ENCODE data around the gene MRPS10. TPM values are rescaled to one million over a fixed set of nuclear protein-coding genes. Genes with fewer than 3 reads are reported as not detected.
"Not testable (repeated sequence)": the region's sequence is repeated elsewhere in the genome, so short reads cannot be mapped to it uniquely, and the experiment has no call there.

Gene MRPS10
- polyA plus RNA-seq, 3 donors, result 32.1 to 41.6 (median 32.6) TPM

DNA sequence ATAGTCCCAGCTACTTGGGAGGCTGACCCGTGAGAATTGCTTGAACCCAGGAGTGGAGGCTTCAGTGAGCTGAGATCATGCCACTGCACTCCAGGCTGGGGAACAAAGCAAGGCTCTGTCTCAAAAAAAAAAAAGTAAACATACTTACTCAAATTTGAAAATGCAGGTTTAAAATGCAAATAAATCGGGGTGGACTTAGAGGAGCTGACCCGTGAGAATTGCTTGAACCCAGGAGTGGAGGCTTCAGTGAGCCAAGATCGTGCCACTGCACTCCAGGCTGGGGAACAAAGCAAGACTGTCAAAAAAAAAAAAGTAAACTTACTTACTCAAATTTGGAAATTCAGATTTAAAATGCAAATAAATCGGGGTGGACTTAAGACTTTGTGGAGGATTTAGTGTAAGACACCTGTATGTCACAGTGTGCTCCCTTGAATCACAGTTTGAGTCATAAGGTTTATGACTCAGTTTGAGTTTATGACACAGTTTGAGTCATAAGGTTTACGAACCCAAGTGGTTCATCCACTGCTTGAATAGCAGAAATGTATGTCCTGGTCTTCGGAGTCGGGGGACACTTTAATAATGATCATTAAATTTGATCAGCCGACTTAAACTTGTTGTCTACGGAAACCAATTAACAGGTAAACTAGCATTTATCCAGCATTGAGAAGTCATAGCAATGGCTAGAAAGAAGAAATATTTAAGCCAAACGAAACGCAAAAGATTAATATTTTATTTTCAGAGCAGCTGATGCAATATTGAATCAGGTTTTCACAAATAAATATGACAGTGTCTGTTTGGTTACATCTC, 6.8 kb upstream of the MRPS10 start:
- no peak for DNase-seq (ENCODE audit: extremely low read depth in 1 of 11, low read depth in 9 of 11, low spot score in 4 of 11)

GRCh38 chr6:42222448-42222847, 4.8 kb upstream of the MRPS10 start:
- no peak for DNase-seq (ENCODE audit: extremely low read depth in 1 of 11, low read depth in 9 of 11, low spot score in 4 of 11)

GRCh38 chr6:42221546-42221945, 3.9 kb upstream of the MRPS10 start:
- DNase-seq (ENCODE audit: extremely low read depth in 1 of 11, low read depth in 9 of 11, low spot score in 4 of 11), result no peak

GRCh38 chr6:42220807-42221206, 3.1 kb upstream of the MRPS10 start:
- no peak for DNase-seq (ENCODE audit: extremely low read depth in 1 of 11, low read depth in 9 of 11, low spot score in 4 of 11)

DNA sequence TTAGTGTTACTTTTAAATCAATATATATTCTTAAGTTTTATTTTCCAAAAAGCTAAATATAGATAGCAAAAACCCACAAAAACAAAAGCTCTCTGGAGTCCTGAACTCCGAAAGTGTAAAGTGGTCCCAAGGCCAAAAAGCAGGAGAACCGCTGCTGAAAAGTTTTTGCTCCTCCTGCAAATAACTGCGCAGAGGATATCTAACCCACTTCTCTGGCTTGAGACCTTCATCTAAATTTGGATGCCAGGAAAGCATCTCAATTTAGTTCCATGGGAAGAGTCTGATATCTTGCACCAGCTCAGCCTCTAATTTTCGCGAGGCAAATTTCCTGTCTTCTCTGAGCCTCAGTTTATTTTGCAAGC, 523 bp downstream of the MRPS10 start:
- no peak for DNase-seq (ENCODE audit: extremely low read depth in 1 of 11, low read depth in 9 of 11, low spot score in 4 of 11)

GRCh38 chr6:42216495-42216894, 1.2 kb downstream of the MRPS10 start:
- not testable (repeated sequence) for DNase-seq (ENCODE audit: extremely low read depth in 1 of 11, low read depth in 9 of 11, low spot score in 4 of 11)

DNA sequence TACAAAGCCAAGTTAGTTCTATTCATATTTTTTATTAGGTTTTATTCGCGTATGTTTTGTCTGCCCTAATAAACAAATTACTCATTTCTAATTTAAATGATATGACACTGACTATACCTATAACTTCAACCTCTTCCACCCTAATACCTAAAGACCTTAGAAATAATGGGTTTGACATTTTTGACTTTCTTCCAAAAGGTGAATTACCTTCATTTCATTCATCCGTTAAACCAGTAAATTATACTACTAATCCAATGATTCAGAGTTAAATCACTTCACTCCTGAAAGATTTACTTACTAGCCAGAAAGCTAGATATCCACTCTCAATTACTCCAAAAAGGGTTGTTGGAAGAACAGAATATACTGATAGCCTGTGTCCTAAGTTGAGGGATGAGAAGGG, 5.2 kb downstream of the MRPS10 start:
- no peak for DNase-seq (ENCODE audit: extremely low read depth in 1 of 11, low read depth in 9 of 11, low spot score in 4 of 11)

GRCh38 chr6:42211726-42212125, 5.9 kb downstream of the MRPS10 start:
- DNase-seq (ENCODE audit: extremely low read depth in 1 of 11, low read depth in 9 of 11, low spot score in 4 of 11), result no peak

GRCh38 chr6:42210551-42210950, 7.1 kb downstream of the MRPS10 start:
- DNase-seq (ENCODE audit: extremely low read depth in 1 of 11, low read depth in 9 of 11, low spot score in 4 of 11), result no peak

GRCh38 chr6:42207559-42207958, 10.1 kb downstream of the MRPS10 start:
- DNase-seq (ENCODE audit: extremely low read depth in 1 of 11, low read depth in 9 of 11, low spot score in 4 of 11), result not testable (repeated sequence)

DNA sequence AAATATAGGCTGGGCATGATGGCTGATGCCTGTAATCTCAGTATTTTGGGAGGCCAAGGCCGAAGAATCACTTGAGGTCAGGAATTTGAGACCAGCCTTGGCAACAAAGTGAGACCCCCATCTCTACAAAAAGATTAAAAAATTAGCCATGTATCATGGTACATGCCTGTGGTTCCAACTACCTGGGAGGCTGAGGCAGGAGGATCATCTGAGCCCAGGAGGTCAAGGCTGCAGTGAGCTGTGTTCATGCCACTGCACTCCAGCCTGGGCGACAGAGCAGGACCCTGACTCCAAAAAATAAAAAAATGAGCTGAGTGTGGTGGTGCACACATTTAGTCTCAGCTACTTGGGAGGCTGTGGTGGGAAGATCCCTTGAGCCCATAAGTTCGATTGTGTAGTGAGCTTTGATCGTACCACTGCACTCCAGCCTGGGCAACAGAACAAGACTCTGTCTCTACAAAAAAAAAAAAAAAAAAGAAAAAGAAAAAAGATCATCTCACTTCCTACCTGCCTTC, 12.8 kb downstream of the MRPS10 start:
- no peak for DNase-seq (ENCODE audit: extremely low read depth in 1 of 11, low read depth in 9 of 11, low spot score in 4 of 11)

DNA sequence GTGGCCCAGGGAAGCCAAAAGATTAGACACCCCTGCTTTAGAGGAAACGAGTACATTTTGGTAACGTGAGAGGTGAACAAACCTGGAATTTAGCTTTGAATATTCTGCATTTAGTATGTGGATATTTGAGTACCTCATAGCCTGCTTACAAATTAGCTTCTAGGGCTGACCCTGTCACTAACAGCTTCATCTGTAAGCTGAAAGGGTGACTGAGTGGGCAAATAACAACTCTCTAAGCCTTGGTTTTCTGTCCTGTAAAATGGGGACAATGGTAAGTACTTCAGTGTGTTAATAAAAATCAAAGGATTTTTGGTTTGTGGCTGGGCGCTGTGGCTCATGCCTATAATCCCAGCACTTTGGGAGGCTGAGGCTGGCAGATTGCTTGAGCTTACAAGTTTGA, 14.5 kb downstream of the MRPS10 start:
- DNase-seq (ENCODE audit: extremely low read depth in 1 of 11, low read depth in 9 of 11, low spot score in 4 of 11), result no peak

- DNase-seq (ENCODE audit: extremely low read depth in 1 of 11, low read depth in 9 of 11, low spot score in 4 of 11), result not testable (repeated sequence)
Observed at GRCh38 chr6:42202131-42202915, 15.3 kb downstream of the MRPS10 start.

GRCh38 chr6:42201382-42201781, 16.3 kb downstream of the MRPS10 start:
- no peak for DNase-seq (ENCODE audit: extremely low read depth in 1 of 11, low read depth in 9 of 11, low spot score in 4 of 11)

GRCh38 chr6:42200035-42200434, 17.6 kb downstream of the MRPS10 start:
- no peak for DNase-seq (ENCODE audit: extremely low read depth in 1 of 11, low read depth in 9 of 11, low spot score in 4 of 11)

DNA sequence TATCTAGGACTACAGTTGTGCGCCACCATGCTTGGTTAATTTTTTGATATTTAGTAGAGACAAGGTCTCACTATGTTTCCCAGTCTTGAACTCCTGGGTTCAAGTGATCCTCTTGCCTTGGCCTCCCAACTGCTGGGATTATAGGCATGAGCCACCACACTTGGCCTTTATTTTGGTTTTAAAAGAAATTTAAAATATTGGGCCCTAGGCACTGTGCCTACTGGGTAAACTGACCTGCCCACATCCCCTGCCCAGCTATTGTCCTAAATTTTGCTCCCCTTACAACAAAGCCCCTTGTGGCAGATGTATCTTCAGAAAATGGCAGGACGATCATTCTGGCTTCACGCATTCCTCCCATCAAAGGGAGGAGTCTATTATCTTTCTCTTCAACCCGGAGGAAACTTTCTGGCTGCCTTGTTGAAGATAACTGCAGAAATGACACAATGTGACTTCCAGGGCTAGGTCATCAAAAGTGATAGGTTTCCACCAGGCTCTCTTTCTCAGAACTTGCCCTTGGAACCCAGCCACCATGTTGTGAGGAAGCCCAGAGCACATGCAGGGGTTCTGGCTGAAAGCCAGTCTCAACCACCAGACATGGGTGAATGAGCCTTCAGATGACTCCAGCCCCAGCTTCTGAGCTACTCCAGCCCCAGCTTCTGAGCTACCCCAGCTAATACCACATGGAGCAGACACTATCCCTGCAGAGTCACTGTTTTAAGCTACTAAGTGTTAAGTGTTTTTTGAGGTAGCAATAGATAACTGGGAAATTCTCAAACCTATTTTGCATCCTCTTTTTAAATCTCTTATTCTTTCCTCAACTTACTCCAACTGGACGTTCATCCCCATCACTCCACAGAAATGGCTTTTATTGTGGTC, 18.3 kb downstream of the MRPS10 start:
- DNase-seq (ENCODE audit: extremely low read depth in 1 of 11, low read depth in 9 of 11, low spot score in 4 of 11), result no peak

GRCh38 chr6:42197555-42198362, 19.9 kb downstream of the MRPS10 start:
- no peak for DNase-seq (ENCODE audit: extremely low read depth in 1 of 11, low read depth in 9 of 11, low spot score in 4 of 11)

DNA sequence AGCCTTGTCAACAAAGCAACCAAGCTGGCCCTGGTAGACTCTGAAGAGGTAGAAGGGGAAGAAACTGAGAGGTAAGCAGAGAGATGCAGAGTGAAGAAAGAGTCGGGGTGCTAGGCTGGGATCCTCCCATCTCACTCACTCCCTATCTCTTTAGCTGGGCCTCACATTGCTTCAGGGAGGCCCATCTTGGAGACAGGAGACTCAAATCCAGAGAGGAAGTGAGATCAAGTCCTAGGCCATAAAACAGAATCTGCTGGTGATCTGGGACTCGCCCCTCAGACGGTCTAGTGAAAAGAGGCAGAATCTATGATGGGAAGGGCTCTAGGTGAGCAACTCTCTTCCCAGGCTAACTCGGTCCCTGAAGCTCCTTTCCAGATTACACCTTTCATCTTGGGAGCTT, 22.2 kb downstream of the MRPS10 start:
- DNase-seq (ENCODE audit: extremely low read depth in 1 of 11, low read depth in 9 of 11, low spot score in 4 of 11), result no peak

DNA sequence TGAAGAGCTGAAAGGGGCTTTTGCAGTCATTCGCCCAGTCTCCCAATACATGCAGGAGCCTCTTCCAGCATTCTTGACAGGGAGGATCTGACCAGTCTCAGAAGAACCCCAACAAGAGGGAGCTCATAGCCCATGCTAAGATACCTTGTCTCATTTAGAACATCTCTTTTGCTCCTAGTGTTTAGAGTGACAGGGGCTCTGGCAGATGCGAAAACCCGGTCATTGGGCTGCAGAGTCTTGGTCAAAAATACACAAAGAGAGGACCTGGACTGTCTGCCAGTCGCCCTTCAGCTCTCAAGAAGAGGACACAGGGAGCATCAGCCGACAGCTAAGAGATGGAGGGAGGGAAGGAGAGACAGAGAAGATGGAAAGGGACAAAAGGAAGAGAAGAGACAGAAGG, 23.6 kb downstream of the MRPS10 start:
- no peak for DNase-seq (ENCODE audit: extremely low read depth in 1 of 11, low read depth in 9 of 11, low spot score in 4 of 11)
